Stimulated activated CD4-positive, alpha-beta T cell treated with anti-CD3 and anti-CD28 coated beads, Interleukin-2, amount 100 ng/mL, for 48 hours (primary cell): Measurements from ENCODE around the gene LYSET.
"Not testable (repeated sequence)": the region's sequence is repeated elsewhere in the genome, so short reads cannot be mapped to it uniquely, and the experiment has no call there.

Experiments used
- DNase-seq, 2 donors: peaks; one replicate each; pipeline ENCODE4 v3.0.0-alpha.2; 2020

The LYSET gene

DNA sequence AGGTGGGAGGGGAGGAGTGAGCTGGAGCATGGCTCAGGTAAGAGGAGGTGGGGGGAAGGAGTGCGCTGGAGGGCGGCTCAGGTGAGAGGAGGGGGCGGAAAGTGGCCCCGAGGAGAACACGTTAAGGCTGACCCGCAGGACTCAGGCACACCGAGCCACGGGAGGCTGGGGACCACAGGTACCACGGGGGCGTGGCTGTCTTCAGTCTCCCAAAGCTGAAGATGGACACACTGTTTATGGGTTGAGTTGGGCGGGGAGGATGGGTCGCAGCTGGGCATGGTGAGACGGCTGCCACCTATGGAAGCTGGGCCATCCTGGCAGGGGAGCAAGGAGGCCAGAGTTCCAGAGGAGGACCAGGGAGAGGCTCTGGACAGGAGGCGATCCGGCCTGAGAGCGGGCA is 45.4 kb downstream of the LYSET start:
- no peak for DNase-seq

DNA sequence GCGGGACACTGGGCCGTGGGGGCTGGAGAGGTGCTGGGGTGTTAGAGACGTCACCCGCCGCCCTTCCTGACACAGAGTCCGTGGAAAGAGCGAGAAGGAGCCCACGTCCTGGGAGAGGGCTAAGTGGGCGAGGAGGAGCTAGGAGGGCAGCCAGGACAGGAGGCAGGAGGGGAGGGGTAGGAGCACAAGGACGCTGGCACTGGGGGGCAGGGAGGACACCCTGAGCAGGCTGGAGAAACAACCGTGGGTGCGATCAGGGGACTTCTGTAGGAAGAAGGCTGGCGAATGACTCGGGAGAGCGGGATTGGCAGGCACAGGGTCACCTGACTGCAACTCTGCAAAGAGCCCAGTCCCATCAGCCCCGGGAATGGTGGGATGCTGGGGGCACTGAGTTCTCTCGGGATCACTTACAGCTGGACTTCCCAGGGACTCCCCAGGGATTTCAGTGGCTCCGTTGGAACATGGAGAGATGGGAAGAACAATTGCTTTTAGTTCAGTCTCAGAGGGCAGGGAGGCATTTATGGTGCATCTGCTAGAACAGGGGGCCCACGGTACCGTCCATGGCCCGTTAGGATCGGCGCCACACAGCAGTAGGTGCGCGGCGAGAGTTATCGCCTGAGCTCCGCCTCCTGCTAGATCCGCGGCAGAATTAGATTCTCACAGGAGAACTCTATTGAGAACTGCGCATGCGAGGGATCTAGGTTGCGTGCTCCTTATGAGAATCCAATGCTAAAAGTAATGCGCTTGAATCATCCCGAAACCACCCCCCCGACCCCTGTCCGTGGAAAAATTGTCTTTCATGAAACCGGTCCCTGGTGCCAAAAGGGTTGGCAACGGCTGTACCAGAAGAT is 46.2 kb downstream of the LYSET start:
- no peak for DNase-seq

DNA sequence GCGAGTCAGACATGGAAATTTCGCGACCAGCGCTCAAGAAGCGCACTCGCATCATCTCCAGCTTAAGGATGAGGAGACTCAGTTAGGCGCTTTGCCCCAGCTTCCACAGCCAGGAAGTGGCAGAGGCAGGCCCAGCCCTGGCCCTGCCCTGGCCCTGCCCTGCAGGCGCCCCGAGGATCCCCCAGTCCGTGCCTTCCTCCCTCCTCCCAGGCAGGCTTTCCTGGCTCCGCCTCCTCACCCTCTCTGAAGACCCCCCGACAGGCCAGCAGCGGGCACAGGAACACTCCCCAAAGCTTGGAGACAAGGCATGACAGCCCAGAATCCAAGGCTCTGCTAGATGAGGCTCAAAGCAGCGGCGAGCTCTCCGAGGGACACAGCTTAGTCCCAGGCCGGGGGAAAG is 47.0 kb downstream of the LYSET start:
- DNase-seq = no peak

- DNase-seq = not testable (repeated sequence)
These were observed 48.0 kb downstream of the LYSET start for GRCh38 chr14:93233078-93233477.

DNA sequence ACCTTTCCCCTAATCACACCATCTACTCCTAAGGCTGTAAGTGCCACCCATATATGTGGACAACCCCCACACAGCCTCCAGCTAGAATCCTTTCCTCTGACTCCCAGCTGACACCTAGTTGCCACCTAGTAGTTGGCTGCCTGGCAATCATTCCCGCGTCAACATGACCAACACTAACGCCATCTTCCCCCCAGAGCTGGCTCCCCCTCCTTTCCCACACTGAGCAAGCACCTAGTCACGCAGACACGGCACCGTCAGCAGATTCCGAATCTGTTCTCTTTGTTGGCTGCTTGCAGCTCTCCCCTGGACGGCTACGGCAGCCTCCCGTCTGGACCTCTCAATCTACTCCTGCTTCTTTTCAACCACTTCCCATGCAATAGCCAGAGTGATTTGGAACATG is 49.7 kb downstream of the LYSET start:
- DNase-seq = no peak
